Measurements from ENCODE around the gene DLGAP3. TPM values are rescaled to one million over a fixed set of nuclear protein-coding genes. Genes with fewer than 3 reads are reported as not detected.

DLGAP3 gene
- polyA plus RNA-seq, 1 donor (not counting 4 experiments of a cell fraction or from before 2014, with no cell fraction given), result not detected

DNA sequence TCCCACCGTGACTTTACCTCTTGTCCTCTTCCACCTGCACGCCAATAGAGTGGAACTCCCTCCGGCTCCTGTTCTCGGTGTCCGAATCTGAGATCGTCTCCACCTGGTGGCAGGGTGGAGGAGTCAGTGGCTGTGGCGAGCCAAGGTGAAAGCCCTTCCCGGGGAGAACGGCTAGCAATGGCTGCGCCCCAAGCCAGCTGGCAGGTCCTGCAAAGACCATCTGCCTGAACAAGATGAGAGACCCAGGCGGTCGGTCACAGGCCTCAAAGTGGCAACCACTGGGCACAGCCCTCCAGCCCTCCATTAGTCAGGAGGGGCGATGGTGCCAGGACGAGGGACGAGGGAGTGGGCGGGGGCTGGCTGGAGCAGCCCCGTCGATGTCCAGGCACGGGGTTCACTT is 44.5 kb downstream of the DLGAP3 start:
- H3K4me3 ChIP-seq (ENCODE audit: control insufficient read depth in 2 of 3, extremely low read depth in 1 of 3, insufficient read depth in 2 of 3, low read depth in 1 of 3, low read length in 3 of 3), result no peak overlapping the region
- no peak overlapping the region for H2AFZ ChIP-seq (ENCODE audit: control insufficient read depth, low read length)
- TF ChIP-seq EZH2 (IDR thresholded peaks at IDR 0.05; ENCODE audit: low read length), result no peak
- TF ChIP-seq, protein P1, sequence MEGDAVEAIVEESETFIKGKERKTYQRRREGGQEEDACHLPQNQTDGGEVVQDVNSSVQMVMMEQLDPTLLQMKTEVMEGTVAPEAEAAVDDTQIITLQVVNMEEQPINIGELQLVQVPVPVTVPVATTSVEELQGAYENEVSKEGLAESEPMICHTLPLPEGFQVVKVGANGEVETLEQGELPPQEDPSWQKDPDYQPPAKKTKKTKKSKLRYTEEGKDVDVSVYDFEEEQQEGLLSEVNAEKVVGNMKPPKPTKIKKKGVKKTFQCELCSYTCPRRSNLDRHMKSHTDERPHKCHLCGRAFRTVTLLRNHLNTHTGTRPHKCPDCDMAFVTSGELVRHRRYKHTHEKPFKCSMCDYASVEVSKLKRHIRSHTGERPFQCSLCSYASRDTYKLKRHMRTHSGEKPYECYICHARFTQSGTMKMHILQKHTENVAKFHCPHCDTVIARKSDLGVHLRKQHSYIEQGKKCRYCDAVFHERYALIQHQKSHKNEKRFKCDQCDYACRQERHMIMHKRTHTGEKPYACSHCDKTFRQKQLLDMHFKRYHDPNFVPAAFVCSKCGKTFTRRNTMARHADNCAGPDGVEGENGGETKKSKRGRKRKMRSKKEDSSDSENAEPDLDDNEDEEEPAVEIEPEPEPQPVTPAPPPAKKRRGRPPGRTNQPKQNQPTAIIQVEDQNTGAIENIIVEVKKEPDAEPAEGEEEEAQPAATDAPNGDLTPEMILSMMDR (optimal IDR thresholded peaks at IDR 0.05 in 1 of 3, IDR thresholded peaks at IDR 0.05 in 1 of 3, conservative IDR thresholded peaks at IDR 0.05 in 1 of 3; ENCODE audit: extremely low read depth in 1 of 3, insufficient read depth in 2 of 3, low read length in 3 of 3), result no peak
- no peak overlapping the region for H3K27ac ChIP-seq (ENCODE audit: control insufficient read depth, insufficient read depth, low read length)
- DNase-seq (ENCODE audit: low read depth, low spot score) (no peak), FAIRE-seq (no peak)
- no peaks in the 10 kb centered on the region for H3K9me1 ChIP-seq (ENCODE audit: control insufficient read depth, extremely low read depth, insufficient read depth, low read length)
- no peaks in the 10 kb centered on the region for H3K4me1 ChIP-seq (ENCODE audit: control insufficient read depth, extremely low read depth, insufficient read depth, low read length)
- H3K36me3 ChIP-seq (ENCODE audit: control insufficient read depth in 2 of 2, extremely low read depth in 1 of 2, insufficient read depth in 2 of 2, low read length in 2 of 2), result no peaks in the 10 kb centered on the region
- H3K27me3 ChIP-seq (ENCODE audit: control insufficient read depth, extremely low read depth, insufficient read depth, low read length), result peaks cover 4% of the 10 kb centered on the region
- H3K9ac ChIP-seq (ENCODE audit: control insufficient read depth, extremely low read depth, insufficient read depth, low read length), result no peak overlapping the region
- H3K9me3 ChIP-seq (ENCODE audit: control insufficient read depth, low read depth, low read length), result no peaks in the 10 kb centered on the region
- dilution Hi-C loops (cut with MboI; ENCODE audit: extremely low pct_ligation_motif_present, low sequenced_read_pairs), result no loop called here
- no peaks in the 10 kb centered on the region for H3K79me2 ChIP-seq (ENCODE audit: control insufficient read depth, insufficient read depth, low read length)
- no peak overlapping the region for H3K4me2 ChIP-seq (ENCODE audit: control insufficient read depth, extremely low read depth, insufficient read depth, low read depth, low read length)
- H4K20me1 ChIP-seq (ENCODE audit: control insufficient read depth, extremely low read depth, insufficient read depth, low read length), result no peaks in the 10 kb centered on the region

DNA sequence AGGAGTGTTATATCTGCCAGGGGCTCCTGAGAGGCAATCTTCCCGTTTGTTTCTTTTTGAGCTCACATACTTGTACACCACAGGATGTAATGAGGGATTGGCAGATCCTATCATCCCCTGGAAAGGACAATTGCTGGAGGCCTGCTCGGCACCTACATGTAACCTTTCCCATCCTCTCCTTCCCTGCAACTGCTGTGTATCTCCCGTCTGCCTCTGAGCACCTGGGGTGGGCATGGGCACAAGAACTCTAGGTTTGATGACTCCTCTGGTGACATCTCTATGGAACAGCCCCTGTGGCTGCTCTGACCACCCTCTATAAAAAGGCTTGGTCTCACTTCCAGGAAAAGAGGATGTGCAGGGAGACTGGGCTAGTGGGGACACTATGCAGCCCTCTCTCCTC is 44.9 kb downstream of the DLGAP3 start:
- DNase-seq (ENCODE audit: low read depth, low spot score), result no peak

More for the DNA sequence above, 44.9 kb downstream of the DLGAP3 start:
- no peak for TF ChIP-seq EZH2 (IDR thresholded peaks at IDR 0.05; ENCODE audit: low read length)
- TF ChIP-seq, protein P1 (optimal IDR thresholded peaks at IDR 0.05 in 1 of 3, IDR thresholded peaks at IDR 0.05 in 1 of 3, conservative IDR thresholded peaks at IDR 0.05 in 1 of 3; ENCODE audit: extremely low read depth in 1 of 3, insufficient read depth in 2 of 3, low read length in 3 of 3), result no peak
- Histone ChIP-seq H3K36me3 (ENCODE audit: control insufficient read depth in 2 of 2, extremely low read depth in 1 of 2, insufficient read depth in 2 of 2, low read length in 2 of 2) (no peaks in the 10 kb centered on the region), H3K4me1 (ENCODE audit: control insufficient read depth, extremely low read depth, insufficient read depth, low read length) (no peaks in the 10 kb centered on the region), H3K9me3 (ENCODE audit: control insufficient read depth, low read depth, low read length) (no peaks in the 10 kb centered on the region), H3K79me2 (ENCODE audit: control insufficient read depth, insufficient read depth, low read length) (no peaks in the 10 kb centered on the region), H2AFZ (ENCODE audit: control insufficient read depth, low read length) (no peak overlapping the region), H3K9me1 (ENCODE audit: control insufficient read depth, extremely low read depth, insufficient read depth, low read length) (no peaks in the 10 kb centered on the region), H3K27me3 (ENCODE audit: control insufficient read depth, extremely low read depth, insufficient read depth, low read length) (peaks cover 4% of the 10 kb centered on the region), H3K27ac (ENCODE audit: control insufficient read depth, insufficient read depth, low read length) (no peak overlapping the region), H4K20me1 (ENCODE audit: control insufficient read depth, extremely low read depth, insufficient read depth, low read length) (no peaks in the 10 kb centered on the region), H3K4me3 (ENCODE audit: control insufficient read depth in 2 of 3, extremely low read depth in 1 of 3, insufficient read depth in 2 of 3, low read depth in 1 of 3, low read length in 3 of 3) (no peak overlapping the region), H3K4me2 (ENCODE audit: control insufficient read depth, extremely low read depth, insufficient read depth, low read depth, low read length) (no peak overlapping the region), H3K9ac (ENCODE audit: control insufficient read depth, extremely low read depth, insufficient read depth, low read length) (no peak overlapping the region)
- dilution Hi-C loops (cut with MboI; ENCODE audit: extremely low pct_ligation_motif_present, low sequenced_read_pairs), result no loop called here
- no peak for FAIRE-seq

All from keratinocyte (primary cell).